H7 (cell line): Measurements from ENCODE around the gene SLC44A3. TPM values are rescaled to one million over a fixed set of nuclear protein-coding genes. Genes with fewer than 3 reads are reported as not detected.

ENCODE experiments used
- DNase-seq: peaks from one replicate; pipeline ENCODE4 v3.0.0; 2012
- H3K27me3 ChIP-seq: 2 replicates; pipeline ENCODE4 v1.6.0; 2011; ENCODE audit warnings: mild to moderate bottlenecking, low read length; ENCODE audit not compliant: control insufficient read depth, insufficient read depth
- H3K36me3 ChIP-seq: replicated peaks from 2 replicates; pipeline ENCODE4 v1.5.1; 2011; ENCODE audit warnings: low read length; ENCODE audit not compliant: control insufficient read depth, insufficient read depth
- H3K4me3 ChIP-seq: 2 replicates; pipeline ENCODE4 v1.5.1; 2011; ENCODE audit warnings: low read depth, mild to moderate bottlenecking, control low read depth, low read length, moderate library complexity; ENCODE audit not compliant: insufficient read depth
- total RNA-seq: library from RNA; depleted of rRNA; stranded (reverse); fragments of >200 nt; shearing (Covaris generic); gene quantifications from 2 replicates; pipeline ENCODE4 v1.2.3, GENCODE V29; 2014; rRNA removed

The SLC44A3 gene, protein sequence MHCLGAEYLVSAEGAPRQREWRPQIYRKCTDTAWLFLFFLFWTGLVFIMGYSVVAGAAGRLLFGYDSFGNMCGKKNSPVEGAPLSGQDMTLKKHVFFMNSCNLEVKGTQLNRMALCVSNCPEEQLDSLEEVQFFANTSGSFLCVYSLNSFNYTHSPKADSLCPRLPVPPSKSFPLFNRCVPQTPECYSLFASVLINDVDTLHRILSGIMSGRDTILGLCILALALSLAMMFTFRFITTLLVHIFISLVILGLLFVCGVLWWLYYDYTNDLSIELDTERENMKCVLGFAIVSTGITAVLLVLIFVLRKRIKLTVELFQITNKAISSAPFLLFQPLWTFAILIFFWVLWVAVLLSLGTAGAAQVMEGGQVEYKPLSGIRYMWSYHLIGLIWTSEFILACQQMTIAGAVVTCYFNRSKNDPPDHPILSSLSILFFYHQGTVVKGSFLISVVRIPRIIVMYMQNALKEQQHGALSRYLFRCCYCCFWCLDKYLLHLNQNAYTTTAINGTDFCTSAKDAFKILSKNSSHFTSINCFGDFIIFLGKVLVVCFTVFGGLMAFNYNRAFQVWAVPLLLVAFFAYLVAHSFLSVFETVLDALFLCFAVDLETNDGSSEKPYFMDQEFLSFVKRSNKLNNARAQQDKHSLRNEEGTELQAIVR
- total RNA-seq, result 0.83 and 1.5 TPM in 2 replicates

DNA sequence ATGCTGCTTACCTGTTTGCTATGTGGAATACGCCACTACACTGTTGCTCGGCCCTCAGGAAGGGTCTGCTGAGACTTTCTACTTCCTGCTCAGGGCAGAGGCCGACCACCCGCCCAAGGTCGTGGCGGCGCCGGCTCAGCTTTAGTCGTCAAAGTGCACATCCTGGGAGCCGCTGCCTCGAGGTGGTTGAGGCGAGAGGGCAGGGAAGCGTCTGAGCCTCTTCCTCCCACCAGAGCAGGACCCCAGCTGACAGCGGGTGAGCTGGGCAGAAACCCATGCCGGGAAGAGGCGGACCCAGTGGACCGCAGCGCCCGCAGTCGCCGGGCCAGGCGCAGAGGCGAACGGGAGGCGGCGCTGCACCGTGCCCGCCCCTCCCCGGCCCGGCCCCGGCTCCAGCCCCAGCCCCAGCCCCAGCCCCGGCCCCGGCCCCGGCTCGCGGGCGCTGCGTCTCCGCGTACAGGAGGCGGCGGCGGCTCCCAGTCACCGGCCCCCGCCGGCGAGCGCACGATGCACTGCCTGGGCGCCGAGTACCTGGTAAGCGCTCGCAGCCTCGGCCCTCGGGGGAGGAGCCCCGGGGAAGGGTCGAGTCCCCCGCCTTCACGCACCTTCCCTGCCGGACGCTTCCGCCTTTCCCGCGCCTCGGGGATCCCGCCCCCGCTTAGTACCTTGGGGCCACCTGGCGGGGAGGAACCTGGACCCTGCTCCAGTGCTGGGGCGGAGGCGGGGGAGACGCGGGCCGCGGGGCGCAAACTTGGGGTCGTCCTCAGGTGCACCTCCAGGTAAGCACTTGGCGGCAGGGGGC, at the start of gene SLC44A3:
SLC44A3 (plus strand) TSS at position 413 of the 802 bp plus-strand sequence; CDS start at position 508, 95 bp downstream.
- peaks cover 22% of the 10 kb centered on the region for H3K27me3 ChIP-seq
- peak within 1 kb of the TSS; percentile 67 for H3K4me3 ChIP-seq
- H3K36me3 ChIP-seq, result no peaks in the 10 kb centered on the region
- peak; percentile 87 for DNase-seq

DNA sequence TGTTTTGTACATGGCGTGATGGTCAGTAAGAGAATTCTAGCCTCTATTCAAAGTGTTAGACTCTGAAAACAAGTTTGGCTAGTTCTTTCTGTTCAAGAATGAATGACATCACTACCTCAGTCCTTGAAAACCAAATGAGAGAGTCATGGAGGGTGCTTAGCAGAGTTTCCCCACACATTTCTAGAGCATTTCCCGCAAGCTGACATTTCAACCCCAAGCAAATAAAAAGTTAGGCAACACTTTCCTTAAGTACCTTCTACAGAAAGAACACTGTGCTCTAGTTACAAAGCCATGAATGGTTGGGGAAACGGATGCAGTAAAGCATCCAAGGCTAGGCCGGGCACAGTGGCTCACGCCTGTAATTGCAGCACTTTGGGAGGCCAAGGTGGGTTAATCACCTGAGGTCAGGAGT, 47.9 kb upstream of the SLC44A3 start:
- Histone ChIP-seq H3K4me3 (no peak overlapping the region), H3K27me3 (no peaks in the 10 kb centered on the region), H3K36me3 (no peaks in the 10 kb centered on the region)
- no peak for DNase-seq

DNA sequence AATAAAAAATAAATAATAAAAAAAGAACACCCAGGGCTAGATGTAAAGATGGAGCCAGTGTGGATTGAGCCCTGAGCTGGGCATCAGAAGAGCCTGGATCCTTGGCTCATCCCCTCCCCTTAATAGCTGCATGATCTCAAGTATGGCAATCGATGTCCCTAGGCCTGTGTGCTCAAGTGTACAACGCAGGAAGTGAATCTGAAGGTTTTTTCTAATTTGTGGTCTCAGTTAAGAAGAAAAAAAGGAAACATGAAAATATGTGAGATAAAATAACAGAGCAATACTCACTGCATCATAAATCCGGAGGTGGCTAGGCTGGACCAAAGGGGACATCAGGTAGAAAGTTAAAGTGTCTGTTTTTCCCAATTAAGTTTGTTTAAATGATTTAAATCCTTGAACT, 47.3 kb upstream of the SLC44A3 start:
- Histone ChIP-seq H3K27me3 (no peaks in the 10 kb centered on the region), H3K36me3 (no peaks in the 10 kb centered on the region), H3K4me3 (no peak overlapping the region)
- no peak for DNase-seq

DNA sequence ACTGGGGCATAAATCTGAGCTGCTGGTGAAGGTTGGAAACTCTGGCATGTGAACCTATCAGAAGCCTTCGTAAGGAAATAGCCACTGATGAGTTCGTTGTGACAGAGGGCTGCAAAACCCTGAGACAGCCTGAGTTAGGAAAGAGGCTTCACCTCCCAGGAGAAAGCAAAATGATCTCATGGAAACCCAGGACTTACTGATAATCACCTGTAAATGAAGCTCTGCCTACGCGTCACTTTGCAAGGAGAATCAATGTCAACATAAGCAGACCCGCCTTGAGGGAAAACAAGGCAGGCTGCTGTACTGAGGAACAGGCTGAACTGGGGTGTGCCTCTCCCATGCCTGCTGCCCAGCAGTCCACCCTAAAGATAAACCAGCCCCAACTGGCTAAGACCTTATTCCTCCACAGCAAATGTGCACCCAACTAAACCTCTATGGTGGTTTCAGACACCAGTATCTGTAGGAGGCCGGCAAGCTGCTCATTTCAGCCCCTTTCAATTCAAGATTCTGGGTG, 46.8 kb upstream of the SLC44A3 start:
- no peak for DNase-seq
- Histone ChIP-seq H3K27me3 (no peaks in the 10 kb centered on the region), H3K4me3 (no peak overlapping the region), H3K36me3 (no peaks in the 10 kb centered on the region)

DNA sequence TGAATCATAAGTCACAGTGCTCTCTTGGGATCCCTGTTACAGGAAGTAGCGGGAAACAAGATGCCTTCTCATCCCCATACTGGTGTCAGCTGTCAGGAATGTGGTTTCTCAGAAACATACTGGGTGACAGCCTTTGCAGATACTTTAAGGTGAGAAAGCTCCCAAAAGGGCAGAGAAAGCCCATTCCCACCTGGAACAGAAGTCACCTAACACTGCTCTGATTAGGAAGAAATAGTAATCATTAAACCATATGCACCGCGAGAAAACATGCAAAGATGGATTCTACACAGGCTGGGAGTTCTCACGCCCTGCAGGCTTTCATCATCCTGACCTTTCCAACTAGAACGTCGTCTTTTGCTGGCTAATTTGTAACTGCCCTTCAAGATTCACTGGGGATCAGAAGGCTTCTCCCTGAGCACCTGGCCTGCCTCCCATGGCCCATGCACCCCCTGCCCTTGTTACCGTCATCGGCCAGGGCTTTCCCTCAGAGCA, 46.2 kb upstream of the SLC44A3 start:
- Histone ChIP-seq H3K4me3 (no peak overlapping the region), H3K36me3 (no peaks in the 10 kb centered on the region), H3K27me3 (no peaks in the 10 kb centered on the region)
- peak; percentile 18 for DNase-seq

DNA sequence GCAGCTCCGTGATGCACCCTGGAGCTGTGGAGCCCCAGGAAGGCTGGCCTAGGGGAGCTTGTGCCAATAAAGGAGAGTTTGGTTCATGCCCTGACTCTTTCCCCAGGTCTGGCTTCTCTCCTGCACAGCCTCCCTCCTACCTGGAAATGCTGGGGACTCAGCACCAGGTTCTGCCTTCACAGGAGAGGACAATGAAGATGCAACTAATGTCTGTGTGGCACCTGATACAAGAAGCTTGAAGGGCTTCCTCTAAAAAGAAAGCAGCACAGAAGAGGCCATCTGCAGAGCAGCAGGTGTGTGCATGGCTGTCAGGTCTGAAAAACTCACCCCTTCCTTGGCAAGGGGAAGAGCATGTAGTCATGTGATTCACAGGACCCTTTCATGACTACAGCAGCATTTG, 43.7 kb upstream of the SLC44A3 start:
- no peaks in the 10 kb centered on the region for H3K27me3 ChIP-seq
- H3K36me3 ChIP-seq, result no peaks in the 10 kb centered on the region
- no peak for DNase-seq
- no peak overlapping the region for H3K4me3 ChIP-seq

DNA sequence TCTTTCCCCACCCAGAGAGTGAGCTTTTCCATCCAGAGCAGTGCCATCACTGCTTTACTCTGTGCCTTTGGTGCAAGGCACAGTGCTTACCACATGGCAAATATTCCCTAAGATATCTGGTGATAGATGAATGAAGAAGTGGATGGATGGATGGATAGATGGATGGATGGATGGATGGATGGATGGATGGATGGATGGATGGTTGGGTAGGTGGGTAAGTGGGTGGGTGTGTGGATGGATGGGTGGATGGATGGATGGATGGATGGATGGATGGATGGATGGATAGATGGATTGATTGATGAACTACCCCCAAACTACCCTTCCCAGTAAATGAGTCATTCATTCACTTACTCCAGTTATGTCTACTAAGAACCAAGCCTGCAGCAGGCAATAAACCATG, 42.9 kb upstream of the SLC44A3 start:
- Histone ChIP-seq H3K27me3 (no peaks in the 10 kb centered on the region), H3K4me3 (no peak overlapping the region), H3K36me3 (no peaks in the 10 kb centered on the region)
- DNase-seq, result no peak

DNA sequence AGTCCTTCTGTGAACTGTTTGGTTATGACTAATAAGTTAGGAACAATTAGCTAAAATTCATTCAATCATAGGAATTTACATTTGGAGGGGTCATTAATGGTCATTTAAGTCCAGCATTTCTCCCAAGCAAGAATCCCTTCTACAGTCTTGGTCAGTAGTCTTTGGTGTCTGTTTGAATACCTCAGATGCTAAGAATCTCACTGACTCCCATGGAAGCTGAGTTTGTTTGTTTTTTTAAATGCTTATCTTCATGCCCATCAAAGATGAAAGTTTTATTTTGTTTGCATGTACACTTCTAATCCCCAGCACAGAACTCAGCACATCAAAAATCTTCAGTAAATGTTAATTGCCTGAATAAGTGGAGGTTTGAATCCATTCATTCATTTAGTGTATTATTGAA, 41.3 kb upstream of the SLC44A3 start:
- no peak for DNase-seq
- no peak overlapping the region for H3K4me3 ChIP-seq

DNA sequence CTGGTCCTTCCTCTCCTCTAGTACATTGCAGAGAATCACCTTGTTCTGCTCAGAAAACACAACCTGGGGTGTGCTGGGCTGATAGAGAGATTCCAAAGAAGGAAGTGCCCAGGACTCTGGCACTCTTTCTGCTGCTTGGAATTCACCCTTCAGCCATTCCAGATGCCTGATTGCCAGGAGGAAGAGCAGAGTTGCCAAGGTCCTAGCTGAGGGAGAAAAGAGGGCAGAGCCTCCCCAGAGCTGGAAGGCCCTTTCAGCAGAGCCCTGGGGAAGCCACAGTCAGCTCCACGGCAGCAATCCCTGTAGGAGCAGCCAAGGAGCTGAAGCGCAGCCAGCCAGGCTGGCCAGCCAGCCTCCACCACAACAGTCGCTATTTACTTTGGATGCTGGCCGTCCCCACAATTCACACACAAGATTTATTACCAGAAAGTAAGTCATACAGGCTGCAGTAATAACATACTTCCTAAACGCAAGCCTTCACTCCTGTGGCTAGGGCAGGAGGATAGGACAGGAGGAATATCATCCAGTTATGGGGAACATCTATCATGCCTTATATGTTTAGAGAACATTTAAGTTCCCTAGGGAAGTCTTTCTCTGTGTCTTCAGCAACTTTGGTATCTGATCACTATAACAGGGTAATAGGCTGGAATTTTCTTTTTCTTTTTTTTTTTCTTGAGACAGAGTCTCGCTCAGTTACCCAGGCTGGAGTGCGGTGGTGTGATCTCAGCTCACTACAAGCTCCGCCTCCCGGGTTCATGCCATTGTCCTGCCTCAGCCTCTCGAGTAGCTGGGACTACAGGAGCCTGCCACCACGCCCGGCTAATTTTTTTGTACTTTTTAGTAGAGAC, 36.6 kb upstream of the SLC44A3 start:
- Histone ChIP-seq H3K36me3 (no peaks in the 10 kb centered on the region), H3K4me3 (no peak overlapping the region), H3K27me3 (no peaks in the 10 kb centered on the region)
- DNase-seq, result no peak

More for the DNA sequence above, 41.3 kb upstream of the SLC44A3 start:
- H3K36me3 ChIP-seq, result no peaks in the 10 kb centered on the region
- H3K27me3 ChIP-seq, result no peaks in the 10 kb centered on the region

DNA sequence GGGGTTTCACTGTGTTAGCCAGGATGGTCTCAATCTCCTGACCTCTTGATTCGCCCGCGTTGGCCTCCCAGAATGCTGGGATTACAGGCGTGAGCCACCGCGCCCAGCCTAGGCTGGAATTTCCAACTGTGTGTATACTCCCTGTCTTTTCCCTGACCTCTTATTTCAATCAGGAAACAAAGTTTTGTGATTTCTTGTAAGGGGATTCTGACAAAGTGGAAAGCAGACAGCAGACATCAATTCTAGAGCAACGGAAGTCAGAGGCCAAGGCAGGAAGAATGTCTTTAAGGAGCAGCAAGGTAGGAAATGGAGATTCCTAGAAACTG, 36.0 kb upstream of the SLC44A3 start:
- Histone ChIP-seq H3K4me3 (no peak overlapping the region), H3K27me3 (no peaks in the 10 kb centered on the region), H3K36me3 (no peaks in the 10 kb centered on the region)
- no peak for DNase-seq

DNA sequence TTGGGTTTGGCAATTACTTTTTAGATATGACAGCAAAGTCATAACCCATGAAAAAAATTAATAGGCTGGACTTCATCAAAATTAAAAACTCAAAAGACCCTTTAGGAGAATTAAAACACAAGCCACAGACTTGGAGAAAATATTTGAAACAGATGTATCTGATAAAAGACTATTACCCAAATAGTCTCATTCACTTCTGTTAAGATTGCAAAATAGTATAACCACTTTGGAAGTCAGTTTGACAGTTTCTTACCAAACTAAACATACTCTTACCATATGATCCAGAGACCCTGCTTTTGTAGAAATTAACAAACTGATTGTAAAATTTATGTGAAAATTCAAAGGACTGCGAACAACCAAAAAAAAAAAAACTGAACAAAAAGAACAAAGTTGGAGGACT, 32.5 kb upstream of the SLC44A3 start:
- H3K4me3 ChIP-seq, result no peak overlapping the region
- no peak for DNase-seq

DNA sequence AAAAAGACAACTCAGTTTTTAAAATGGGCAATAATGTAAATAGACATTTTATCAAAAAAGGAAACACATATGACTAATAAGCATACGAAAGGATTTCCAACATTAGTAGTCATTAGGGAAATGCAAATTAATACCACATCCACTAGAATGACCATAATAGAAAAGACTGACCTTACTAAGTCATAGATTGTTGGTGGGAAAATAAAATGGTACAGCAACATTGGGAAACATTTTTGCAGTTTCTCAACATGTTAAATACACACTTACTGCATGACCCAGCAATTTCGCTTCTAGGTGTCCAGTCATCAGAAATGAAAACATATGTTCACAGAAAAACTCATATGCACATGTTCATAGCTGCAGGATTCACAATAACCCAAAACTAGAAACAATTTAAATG, 29.9 kb upstream of the SLC44A3 start:
- Histone ChIP-seq H3K4me3 (no peak overlapping the region), H3K36me3 (no peaks in the 10 kb centered on the region), H3K27me3 (no peaks in the 10 kb centered on the region)
- DNase-seq, result no peak

More for the DNA sequence above, 32.5 kb upstream of the SLC44A3 start:
- H3K27me3 ChIP-seq, result no peaks in the 10 kb centered on the region
- H3K36me3 ChIP-seq, result no peaks in the 10 kb centered on the region

DNA sequence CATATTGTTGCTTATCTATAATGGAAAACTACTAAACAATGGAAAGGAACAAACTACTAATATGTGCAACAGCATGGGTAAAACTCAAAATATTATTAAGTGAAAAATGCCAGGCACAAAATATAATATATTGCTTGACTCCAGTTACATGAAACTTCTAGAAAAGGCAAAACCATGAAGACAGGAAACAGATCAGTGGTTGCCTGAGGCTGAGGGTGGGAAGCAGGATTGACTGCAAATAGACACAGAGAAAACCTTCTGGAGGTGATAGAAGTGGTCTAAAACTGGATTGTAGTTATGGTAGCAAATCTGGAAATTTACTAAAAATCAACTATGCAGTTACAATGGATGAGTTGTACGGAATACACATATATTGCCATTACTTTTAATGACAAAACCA, 29.5 kb upstream of the SLC44A3 start:
- H3K36me3 ChIP-seq, result no peaks in the 10 kb centered on the region
- no peaks in the 10 kb centered on the region for H3K27me3 ChIP-seq
- no peak overlapping the region for H3K4me3 ChIP-seq
- DNase-seq, result no peak
